Stimulated activated CD4-positive, alpha-beta T cell treated with anti-CD3 and anti-CD28 coated beads, Interleukin-4, amount 100 ng/mL, for 48 hours (primary cell): ENCODE measurements around the gene FHL3.

Source experiments
- DNase-seq, 2 donors: peaks; one replicate each; pipeline ENCODE4 v3.0.0-alpha.2; 2020; ENCODE audit warnings: low read depth in 2 of 2

Gene FHL3

GRCh38 chr1:38014171-38014570 is 8.9 kb upstream of the FHL3 start:
- no peak for DNase-seq

GRCh38 chr1:38013227-38013622 is 7.9 kb upstream of the FHL3 start:
- no peak for DNase-seq

GRCh38 chr1:38012363-38013226 is 7.3 kb upstream of the FHL3 start, which contains the start of gene UTP11:
UTP11 (plus strand) TSS chr1:38012734; CDS start chr1:38012803, 69 bp downstream.
- peak; percentile 76 to 89 for DNase-seq

DNA sequence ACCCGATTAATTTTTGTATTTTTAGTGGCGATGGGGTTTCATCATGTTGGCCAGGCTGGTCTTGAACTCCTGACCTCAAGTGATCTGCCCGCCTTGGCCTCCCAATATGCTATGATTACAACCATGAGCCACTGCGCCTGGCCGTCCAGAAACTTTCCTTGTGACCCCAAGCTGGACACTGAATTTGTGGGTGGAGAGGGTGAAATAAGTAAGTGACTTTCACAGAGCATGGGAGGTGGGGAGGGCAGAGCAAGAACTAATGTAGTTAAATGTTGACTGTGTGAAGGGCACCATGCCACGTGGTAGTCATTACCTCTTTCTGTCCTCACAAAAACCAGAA is 4.5 kb upstream of the FHL3 start:
- no peak for DNase-seq

GRCh38 chr1:38009088-38009840 is 4.0 kb upstream of the FHL3 start:
- no peak for DNase-seq

GRCh38 chr1:38006008-38006828 is 904 bp upstream of the FHL3 start:
- DNase-seq: no peak

DNA sequence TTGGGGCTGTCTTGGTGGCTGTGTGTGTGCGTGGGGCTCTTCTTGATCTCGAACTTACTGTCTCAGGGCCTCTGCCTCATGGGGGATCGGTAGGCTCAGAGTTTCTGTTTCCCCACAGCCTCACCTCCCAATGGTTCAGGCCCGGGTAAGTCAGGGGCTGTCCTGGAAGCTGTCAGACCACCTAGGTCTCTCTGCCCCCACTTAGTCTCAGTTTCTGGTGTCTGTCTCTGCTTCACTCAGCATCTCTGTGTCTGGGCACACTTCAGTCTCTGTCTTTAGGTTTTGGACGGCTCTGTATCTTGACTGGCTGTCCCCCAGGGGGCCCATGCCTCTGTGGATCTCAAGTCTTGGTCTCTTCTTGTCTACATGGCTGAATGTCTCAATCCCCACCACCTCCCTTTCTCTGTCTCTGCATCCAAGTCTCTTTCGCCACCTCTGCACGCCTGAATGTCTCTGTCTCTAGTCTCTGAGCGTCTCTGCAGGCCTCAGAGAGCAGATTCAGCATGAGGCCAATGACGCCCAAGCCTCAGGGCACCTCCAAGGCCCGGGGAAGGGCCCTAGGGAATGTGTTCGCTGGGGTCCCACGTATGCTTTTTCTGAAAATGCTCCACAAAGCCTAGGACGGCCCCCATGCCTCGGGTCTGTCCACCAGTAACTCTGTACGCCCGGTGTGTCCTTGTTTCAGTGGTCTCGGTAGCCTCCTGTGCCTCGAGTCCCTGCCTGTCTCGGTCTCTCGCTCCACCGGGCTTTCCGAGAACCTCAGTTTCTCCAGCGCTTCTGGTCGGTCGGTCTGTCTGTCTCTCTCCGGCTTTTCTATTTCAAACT is 818 bp downstream of the FHL3 start:
- DNase-seq: no peak

DNA sequence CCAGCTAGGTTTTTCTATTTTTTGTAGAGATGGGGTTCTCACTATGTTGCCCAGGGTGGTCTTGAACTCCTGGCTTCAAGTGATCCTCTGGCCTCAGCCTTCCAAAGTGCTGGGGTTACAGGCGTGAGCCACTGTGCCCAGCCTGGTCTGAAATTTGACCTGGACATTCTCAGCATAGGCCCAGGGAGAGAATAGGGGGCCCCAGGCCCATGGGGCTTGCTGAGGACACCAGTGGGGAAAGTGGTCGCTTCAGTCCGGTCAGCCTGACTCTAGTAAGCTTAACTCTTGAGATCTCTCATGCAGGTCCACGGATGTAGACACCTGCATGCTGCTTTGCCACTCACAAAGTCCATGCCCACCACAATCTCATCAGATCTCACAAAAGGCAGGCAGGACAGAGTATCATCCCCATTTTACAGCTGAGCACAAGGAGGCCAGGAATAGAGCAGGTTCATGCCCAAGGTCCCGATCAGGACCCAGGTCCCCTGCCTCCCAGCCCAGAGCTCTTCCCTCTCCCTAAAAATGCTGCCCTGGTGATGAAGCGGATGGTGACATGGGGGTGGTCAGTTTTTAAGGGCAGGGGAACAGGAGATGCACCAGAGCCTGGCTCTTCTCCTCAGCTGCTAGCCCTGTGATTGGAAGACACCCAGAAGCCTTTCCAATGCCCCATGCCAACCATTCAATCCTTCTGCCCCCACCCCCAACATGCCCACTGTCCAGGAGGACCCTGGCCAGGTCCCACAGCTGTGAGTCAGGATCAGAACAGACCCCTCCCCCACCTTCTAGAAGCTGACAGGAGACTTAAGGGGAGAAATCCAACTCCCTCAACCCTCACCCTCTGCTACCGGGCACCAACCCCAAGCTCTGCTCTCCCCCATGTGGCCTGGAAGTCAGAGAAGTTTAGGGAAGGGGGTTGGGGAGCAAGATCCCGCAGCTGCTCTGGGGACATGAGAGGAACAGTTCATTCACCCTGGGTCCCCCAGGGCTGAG is 1.8 kb downstream of the FHL3 start:
- no peak for DNase-seq

DNA sequence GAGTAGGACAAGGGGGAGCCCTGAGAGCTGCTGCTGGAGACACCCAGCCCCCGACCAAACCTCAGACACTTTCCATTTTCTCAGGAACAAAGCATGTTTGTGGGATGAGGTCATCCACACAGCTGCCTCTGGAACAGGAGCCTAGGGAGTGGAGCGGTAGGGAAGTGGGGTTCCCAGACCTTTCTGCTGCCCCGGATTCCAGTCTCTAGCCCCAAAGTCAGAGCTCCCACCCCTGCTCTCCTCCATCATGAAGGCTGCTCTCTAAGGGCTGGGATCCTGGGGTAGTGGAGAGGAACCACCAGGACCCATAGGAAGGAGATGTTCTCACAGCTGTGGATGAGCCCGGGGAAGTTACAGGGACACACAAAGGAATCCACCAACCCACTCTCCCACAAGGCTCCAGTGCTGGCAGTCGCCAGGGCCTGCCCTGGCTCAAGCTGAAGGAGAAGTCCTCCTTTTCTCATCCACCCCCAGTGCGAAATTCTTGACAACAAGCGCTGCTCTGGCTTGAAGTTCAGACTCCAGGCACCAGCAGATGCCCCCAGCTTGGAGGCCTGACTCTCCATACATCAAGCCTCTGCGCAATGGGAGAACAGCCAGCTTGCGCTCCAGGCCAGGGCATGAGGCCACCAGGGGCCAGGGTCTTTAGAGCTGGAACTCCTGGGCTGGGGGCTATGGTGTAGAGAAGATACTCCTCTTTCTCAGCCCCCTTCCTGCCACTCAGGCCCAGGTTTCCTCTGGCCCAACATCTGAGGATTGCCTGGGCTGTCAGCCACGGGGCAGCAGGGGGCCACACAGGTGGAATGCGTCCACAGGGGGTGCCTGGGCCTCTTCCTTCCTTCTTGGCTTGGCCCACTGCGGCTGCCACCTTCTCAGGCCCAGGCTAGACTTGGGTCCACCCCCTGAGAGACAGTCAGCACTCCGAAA is 4.5 kb downstream of the FHL3 start:
- DNase-seq: no peak

DNA sequence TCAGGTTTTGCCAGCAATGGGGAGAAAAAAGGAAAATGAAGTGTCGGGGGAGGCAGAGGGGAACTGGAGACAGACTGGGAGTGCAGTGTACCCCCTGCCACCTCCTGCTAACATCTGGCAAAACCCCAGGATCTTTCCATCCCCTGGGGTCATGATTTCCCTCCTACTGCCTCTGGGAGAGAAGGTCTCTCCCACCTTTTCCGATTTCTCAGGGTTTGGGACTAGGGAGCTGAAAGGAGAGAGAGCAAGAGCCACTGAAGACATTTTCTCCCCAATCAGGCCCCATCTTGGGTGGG is 5.1 kb downstream of the FHL3 start:
- no peak for DNase-seq

DNA sequence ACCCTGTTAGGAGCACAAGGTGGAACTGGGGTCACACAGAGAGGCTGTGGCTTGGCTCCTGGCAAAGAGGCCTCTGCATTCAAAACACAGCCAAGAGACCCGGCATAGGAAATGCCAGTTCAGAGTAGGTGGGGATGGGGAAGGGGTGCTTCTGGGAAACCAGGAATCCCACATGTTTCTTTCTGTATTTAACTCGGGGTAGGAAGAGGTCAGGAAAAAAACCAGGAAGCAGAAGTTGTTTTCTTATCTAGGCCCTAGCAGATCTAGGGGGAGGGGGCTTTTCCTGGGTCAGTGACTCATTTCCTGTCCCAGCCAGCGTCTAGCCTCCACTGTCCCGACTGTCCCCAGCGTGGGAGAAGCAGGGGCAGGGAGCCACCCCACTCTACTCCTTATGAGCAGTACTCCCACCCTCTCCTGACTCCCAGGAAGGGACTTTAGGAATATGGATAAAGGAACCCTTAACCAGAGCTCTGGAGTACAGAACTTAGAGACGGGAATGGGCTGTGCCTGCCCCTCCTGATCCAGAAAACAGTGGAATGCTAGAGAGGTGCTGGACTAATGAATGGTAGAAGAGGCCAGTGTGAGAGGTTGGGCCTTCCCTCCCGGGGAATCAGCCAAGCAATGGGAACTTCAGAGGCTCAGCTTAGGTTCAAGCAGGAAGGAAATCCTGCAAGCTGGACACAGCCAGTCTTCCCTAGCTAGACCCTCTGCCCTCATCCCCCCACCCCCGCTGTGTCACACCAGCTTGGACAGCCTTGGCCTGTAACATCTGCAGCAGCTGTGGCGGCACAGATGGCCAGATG is 5.7 kb downstream of the FHL3 start:
- no peak for DNase-seq

DNA sequence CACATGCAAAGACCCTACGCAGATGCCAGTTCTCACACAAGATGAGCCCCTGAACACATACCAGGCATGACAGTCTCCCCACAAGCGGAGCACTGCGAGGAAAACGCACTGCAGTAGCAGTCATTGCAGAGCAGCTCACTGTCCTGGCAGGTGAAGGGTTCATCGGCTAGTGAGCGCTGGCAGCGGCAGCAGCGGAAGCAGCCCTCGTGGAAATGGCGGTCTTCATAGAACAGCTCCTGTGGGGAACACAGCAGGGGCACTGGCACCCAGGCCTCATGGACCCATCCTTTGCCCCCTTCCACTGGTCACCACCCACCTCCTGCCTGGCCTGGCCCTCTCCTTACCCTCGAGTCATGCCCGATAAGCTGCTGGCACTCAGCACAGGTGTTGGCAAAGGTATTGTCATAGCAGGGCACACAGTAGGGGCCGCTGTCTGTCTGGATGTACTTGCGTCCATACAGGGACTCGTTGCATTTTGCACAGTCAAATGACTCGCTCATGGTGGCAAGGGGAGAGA is 6.3 kb downstream of the FHL3 start:
- DNase-seq: no peak

GRCh38 chr1:37998089-37998808 is 7.1 kb downstream of the FHL3 start:
- DNase-seq: no peak

DNA sequence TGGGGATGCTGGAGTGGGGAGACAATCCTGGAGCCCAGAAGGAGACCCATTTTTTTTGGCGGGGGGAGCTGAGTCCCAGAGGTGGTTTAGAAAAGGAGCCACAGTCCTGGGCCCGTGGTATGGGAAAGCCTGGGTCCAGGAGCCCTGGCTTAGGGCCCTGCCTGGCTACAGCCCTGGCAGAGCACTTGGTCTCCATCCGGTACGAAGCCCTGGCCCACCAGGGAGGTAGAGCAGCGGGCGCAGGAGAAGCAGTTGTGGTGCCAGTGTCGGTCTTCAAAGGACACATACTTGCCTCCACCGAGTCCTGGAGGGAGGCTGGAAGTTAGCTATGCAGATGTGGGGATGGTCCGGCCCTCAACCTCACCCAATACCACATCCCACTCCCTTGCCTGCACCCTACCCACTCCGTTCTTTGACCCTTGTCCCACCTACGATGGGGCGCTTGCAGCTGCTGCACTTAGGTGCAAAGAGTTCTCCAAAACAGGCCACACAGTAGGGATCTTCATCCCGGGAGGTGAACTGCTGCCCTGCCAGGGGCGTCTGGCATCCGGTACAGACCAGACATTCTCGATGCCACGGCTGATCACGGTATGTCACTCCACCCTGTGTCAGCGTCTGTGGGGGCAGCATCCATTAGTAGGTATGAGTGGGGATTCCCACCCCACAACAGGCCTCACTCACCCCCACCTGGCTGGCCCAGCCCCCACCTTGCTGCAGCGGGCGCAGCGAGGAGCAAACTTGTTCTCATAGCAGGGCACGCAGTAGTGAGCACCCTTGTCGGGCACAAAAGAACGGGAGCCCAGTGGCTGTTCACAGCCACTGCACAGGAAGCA is 7.8 kb downstream of the FHL3 start:
- DNase-seq: no peak

- DNase-seq: no peak
Measured at GRCh38 chr1:37995751-37996345, 9.5 kb downstream of the FHL3 start.

GRCh38 chr1:37994886-37995566 is 10.3 kb downstream of the FHL3 start:
- DNase-seq: no peak
